GM23248 (cell line): ENCODE data around the gene IARS2.

Experiments
- EZH2 ChIP-seq: fragments of 200-600 bp; sonication (generic); IDR thresholded peaks from 2 replicates; pipeline ENCODE4 v1.6.1; 2018; ENCODE audit warnings: antibody characterized with exemption, mild to moderate bottlenecking; ENCODE audit not compliant: insufficient read depth, poor library complexity, severe bottlenecking
- EZH2phosphoT487 ChIP-seq: fragments of 200-600 bp; sonication (generic); IDR thresholded peaks from 2 replicates; pipeline ENCODE4 v1.6.1; 2018; ENCODE audit warnings: antibody characterized with exemption, moderate library complexity, mild to moderate bottlenecking, low read depth; ENCODE audit not compliant: insufficient read depth

GRCh38 chr1:220164517-220164916 is 70.6 kb downstream of the IARS2 start:
- TF ChIP-seq EZH2phosphoT487 (no peak), EZH2 (no peak)
